H1 (cell line): ENCODE results near the gene PCDH9. TPM values are rescaled to one million over a fixed set of nuclear protein-coding genes. Genes with fewer than 3 reads are reported as not detected.

Experiments used
- CTCF ChIA-PET: fragments of 300-600 bp; sonication (Branson Sonifier 250); formaldehyde crosslinking; loops from one replicate; lab custom pipeline; 2021; ENCODE audit not compliant: partially characterized antibody; lab: Charles Lee
- POLR2A ChIA-PET: fragments of 300-600 bp; sonication (Branson Sonifier 250); formaldehyde crosslinking; loops from one replicate; lab custom pipeline; 2021; ENCODE audit warnings: inconsistent platforms; ENCODE audit not compliant: partially characterized antibody; lab: Charles Lee
- DNase-seq, 2 experiments: peaks; one replicate each; pipeline versions ENCODE4 v3.0.0 to v3.0.0-alpha.2; 2010 to 2022; ENCODE audit warnings: low spot score in 2 of 2, low read depth in 1 of 2, mixed read lengths in 1 of 2
- FAIRE-seq: peaks from 2 replicates; lab custom pipeline; 2011; peaks lifted over from hg19 to GRCh38; lab: Jason Lieb, UNC
- H2AFZ ChIP-seq: 2 replicates; pipeline ENCODE4 v1.8.1; 2012; ENCODE audit warnings: low read length, inconsistent platforms
- H2AK5ac ChIP-seq: 2 replicates; pipeline ENCODE4 v1.6.1; 2013; ENCODE audit warnings: low read depth, low read length
- H2BK120ac ChIP-seq: replicated peaks from 2 replicates; pipeline ENCODE3; 2013; ENCODE audit warnings: low read depth, low read length, inconsistent platforms
- H2BK12ac ChIP-seq: 2 replicates; pipeline ENCODE4 v1.6.1; 2013; ENCODE audit warnings: low read depth, low read length
- H2BK15ac ChIP-seq: 2 replicates; pipeline ENCODE4 v1.6.1; 2013; ENCODE audit warnings: low read length
- H2BK20ac ChIP-seq: 2 replicates; pipeline ENCODE4 v1.6.1; 2013; ENCODE audit warnings: low read length
- H2BK5ac ChIP-seq: 2 replicates; pipeline ENCODE4 v1.6.1; 2013; ENCODE audit warnings: low read depth, low read length
- H3K14ac ChIP-seq: 2 replicates; pipeline ENCODE4 v1.6.1; 2013; ENCODE audit warnings: inconsistent platforms; ENCODE audit not compliant: insufficient read length
- H3K18ac ChIP-seq: 2 replicates; pipeline ENCODE4 v1.6.1; 2013; ENCODE audit warnings: low read length; ENCODE audit errors: extremely low read depth
- H3K23ac ChIP-seq: 2 replicates; pipeline ENCODE4 v1.6.1; 2013; ENCODE audit warnings: inconsistent platforms; ENCODE audit not compliant: insufficient read length
- H3K23me2 ChIP-seq: 2 replicates; pipeline ENCODE4 v1.6.1; 2013; ENCODE audit warnings: low read depth, low read length
- H3K27ac ChIP-seq: 2 replicates; pipeline ENCODE4 v1.6.1; 2011; ENCODE audit warnings: low read depth, low read length, inconsistent platforms
- H3K27me3 ChIP-seq, 4 experiments: replicated peaks in 1 of 4; 1 replicate in 1 of 4; 2 replicates in 3 of 4; pipeline versions ENCODE4 v1.6.1 to v1.8.1; 2011 to 2013; ENCODE audit warnings: low read length in 3 of 4, mild to moderate bottlenecking in 3 of 4, inconsistent platforms in 2 of 4, mixed read lengths in 2 of 4, moderate library complexity in 1 of 4; ENCODE audit not compliant: control insufficient read depth in 3 of 4, insufficient read depth in 3 of 4; ENCODE audit errors: extremely low read depth in 1 of 4
- H3K36me3 ChIP-seq, 4 experiments: 2 replicates each; pipeline versions ENCODE4 v1.6.1 to v1.8.1; 2011 to 2013; ENCODE audit warnings: mild to moderate bottlenecking in 4 of 4, low read length in 3 of 4, moderate library complexity in 2 of 4, control low read depth in 1 of 4, inconsistent platforms in 1 of 4; ENCODE audit not compliant: insufficient read depth in 4 of 4, control insufficient read depth in 2 of 4
- H3K4ac ChIP-seq: replicated peaks from 2 replicates; pipeline ENCODE3; 2013; ENCODE audit warnings: low read length, low read depth, mixed read lengths, inconsistent platforms; ENCODE audit not compliant: insufficient read length
- H3K4me1 ChIP-seq, 4 experiments: replicated peaks in 1 of 4; 1 replicate in 1 of 4; 2 replicates in 3 of 4; pipeline versions ENCODE4 v1.6.1 to v1.8.1; 2011 to 2013; ENCODE audit warnings: low read length in 3 of 4, inconsistent platforms in 2 of 4, mixed read lengths in 1 of 4; ENCODE audit not compliant: insufficient read depth in 4 of 4, control insufficient read depth in 3 of 4
- H3K4me2 ChIP-seq, 2 experiments: 2 replicates each; pipeline versions ENCODE4 v1.6.1 to v1.8.1; 2011 to 2013; ENCODE audit warnings: low read depth in 2 of 2, low read length in 2 of 2, control low read depth in 1 of 2, inconsistent platforms in 1 of 2, mild to moderate bottlenecking in 1 of 2; ENCODE audit not compliant: insufficient read depth in 1 of 2
- H3K4me3 ChIP-seq, 4 experiments: fragments of 200-600, 300-600 bp in 1 of 4; sonication (generic), shearing (Covaris generic), sonication (Bioruptor Twin) in 1 of 4; 2 replicates each; pipeline versions ENCODE4 v1.5.1 to v1.8.1; 2011 to 2016; ENCODE audit warnings: low read length in 4 of 4, low read depth in 3 of 4, control low read depth in 2 of 4, inconsistent platforms in 2 of 4, mild to moderate bottlenecking in 2 of 4, mixed read lengths in 1 of 4, moderate library complexity in 1 of 4; ENCODE audit not compliant: insufficient read depth in 2 of 4; ENCODE audit errors: extremely low read depth in 1 of 4
- H3K56ac ChIP-seq: replicated peaks from 2 replicates; pipeline ENCODE3; 2013; ENCODE audit warnings: low read depth, mild to moderate bottlenecking, mixed read lengths, low read length, inconsistent platforms; ENCODE audit not compliant: insufficient read length
- H3K79me1 ChIP-seq: 2 replicates; pipeline ENCODE4 v1.6.1; 2013; ENCODE audit warnings: low read depth, low read length, control low read depth
- H3K79me2 ChIP-seq, 2 experiments: 2 replicates each; pipeline versions ENCODE4 v1.6.1 to v1.8.1; 2012 to 2013; ENCODE audit warnings: low read length in 2 of 2, mild to moderate bottlenecking in 2 of 2, inconsistent platforms in 1 of 2; ENCODE audit not compliant: insufficient read depth in 2 of 2, control insufficient read depth in 1 of 2
- H3K9ac ChIP-seq, 4 experiments: replicated peaks in 1 of 4; 1 replicate in 1 of 4; 2 replicates in 3 of 4; pipeline versions ENCODE4 v1.6.1 to v1.8.1; 2011 to 2013; ENCODE audit warnings: low read depth in 3 of 4, low read length in 3 of 4, control low read depth in 2 of 4, mild to moderate bottlenecking in 2 of 4, moderate library complexity in 2 of 4, inconsistent platforms in 1 of 4; ENCODE audit errors: extremely low read depth in 1 of 4
- H3K9me3 ChIP-seq, 2 experiments: 2 replicates each; pipeline versions ENCODE4 v1.6.1 to v1.8.1; 2012 to 2013; ENCODE audit warnings: mild to moderate bottlenecking in 2 of 2, moderate library complexity in 2 of 2, control low read depth in 1 of 2, inconsistent platforms in 1 of 2, low read depth in 1 of 2, low read length in 1 of 2, mixed read lengths in 1 of 2; ENCODE audit not compliant: insufficient read depth in 2 of 2
- H4K20me1 ChIP-seq, 2 experiments: replicated peaks in 1 of 2; 2 replicates each; pipeline versions ENCODE3 to v1.8.1; 2011 to 2013; ENCODE audit warnings: inconsistent platforms in 2 of 2, low read length in 2 of 2, mild to moderate bottlenecking in 1 of 2; ENCODE audit not compliant: insufficient read depth in 2 of 2, control insufficient read depth in 1 of 2
- H4K5ac ChIP-seq: 2 replicates; pipeline ENCODE4 v1.6.1; 2013; ENCODE audit warnings: low read length, low read depth, mixed read lengths, inconsistent platforms; ENCODE audit not compliant: insufficient read length
- H4K8ac ChIP-seq: 2 replicates; pipeline ENCODE4 v1.8.0; 2013; ENCODE audit warnings: mild to moderate bottlenecking, moderate library complexity, low read length, inconsistent platforms; ENCODE audit not compliant: insufficient read depth; ENCODE audit errors: extremely low read depth
- H4K91ac ChIP-seq: replicated peaks from 2 replicates; pipeline ENCODE3; 2013; ENCODE audit warnings: low read length, mixed read lengths, inconsistent platforms; ENCODE audit not compliant: insufficient read length
- CBX5 ChIP-seq: fragments of 300-800, 300-1000 bp; sonication (generic); IDR thresholded peaks from 2 replicates; pipeline ENCODE4 v1.7.1; 2016; ENCODE audit warnings: antibody characterized with exemption, low read length, low read depth
- CHD1 ChIP-seq: IDR thresholded peaks from 2 replicates; pipeline ENCODE4 v1.6.1; 2012; ENCODE audit warnings: low read depth, low read length, improper control_type of control experiment
- CHD2 ChIP-seq: IDR thresholded peaks from 2 replicates; pipeline ENCODE4 v1.6.1; 2012; ENCODE audit warnings: low read length, improper control_type of control experiment
- KDM1A ChIP-seq: fragments of 200-600, 300-600 bp; sonication (generic); IDR thresholded peaks from 2 replicates; pipeline ENCODE4 v1.7.1; 2016; ENCODE audit warnings: mild to moderate bottlenecking, low read length, borderline replicate concordance
- KDM4A ChIP-seq: IDR thresholded peaks from one replicate; pipeline ENCODE4 v1.7.1; 2012; ENCODE audit warnings: low read depth, mild to moderate bottlenecking, moderate library complexity, low read length, inconsistent platforms; ENCODE audit not compliant: severe bottlenecking
- KDM5A ChIP-seq: fragments of 200-600 bp; IDR thresholded peaks from 2 replicates; pipeline ENCODE4 v1.7.1; 2012; ENCODE audit warnings: mild to moderate bottlenecking, low read length, inconsistent platforms, mixed read lengths
- PHF8 ChIP-seq: fragments of 200-600 bp; sonication (generic); conservative IDR thresholded peaks from 2 replicates; pipeline ENCODE4 v1.7.1; 2012; ENCODE audit warnings: low read depth, mild to moderate bottlenecking, inconsistent platforms, low read length, moderate library complexity
- POLR2AphosphoS5 ChIP-seq: IDR thresholded peaks from 2 replicates; pipeline ENCODE4 v1.6.1; 2011; ENCODE audit warnings: low read depth, low read length
- POU5F1 ChIP-seq: IDR thresholded peaks from 2 replicates; pipeline ENCODE4 v1.6.1; 2011; ENCODE audit warnings: low read depth, mild to moderate bottlenecking, low read length, moderate library complexity
- RAD21 ChIP-seq, 2 experiments: IDR thresholded peaks in 1 of 2; conservative IDR thresholded peaks in 1 of 2; 2 replicates each; pipeline ENCODE4 v1.6.1; 2011; ENCODE audit warnings: low read depth in 2 of 2, low read length in 2 of 2, improper control_type of control experiment in 1 of 2, inconsistent platforms in 1 of 2, mild to moderate bottlenecking in 1 of 2, moderate library complexity in 1 of 2
- SIRT6 ChIP-seq: IDR thresholded peaks from one replicate; pipeline ENCODE4 v1.7.1; 2012; ENCODE audit warnings: low read length, inconsistent platforms
- TAF1 ChIP-seq: IDR thresholded peaks from 2 replicates; pipeline ENCODE4 v1.6.1; 2011; ENCODE audit warnings: mild to moderate bottlenecking, low read depth, low read length
- whole genome bisulfite sequencing, 2 experiments: shearing (Covaris generic) in 1 of 2; methylation state at CpG; one replicate each; pipeline versions ENCODE4 v1.1.6 to v1.1.7; 2013 to 2015; ENCODE audit warnings: low lambda C conversion rate in 2 of 2, mixed read lengths in 2 of 2, inconsistent platforms in 1 of 2, low coverage in 1 of 2, missing lambda C conversion rate in 1 of 2; ENCODE audit not compliant: insufficient replicate concordance in 2 of 2, insufficient coverage in 1 of 2, insufficient read length in 1 of 2; ENCODE audit errors: extremely low coverage in 1 of 2, missing lambda C conversion rate in 1 of 2; 5-methylcytosine and 5-hydroxymethylcytosine counted together
- polyA plus RNA-seq, 7 experiments: library from polyadenylated mRNA; depleted of rRNA in 3 of 7; stranded (reverse) in 5 of 7; unstranded in 2 of 7; fragments of >200 nt in 5 of 7; fragments of 200-250 nt in 2 of 7; gene quantifications; 1 replicate in 5 of 7; 2 replicates in 1 of 7; 4 replicates in 1 of 7; pipeline versions ENCODE4 v1.2.1 to v1.2.3, GENCODE V29; 2011 to 2013; ENCODE audit warnings: missing spikeins in 2 of 7, mixed read lengths in 2 of 7
- total RNA-seq: library from RNA; stranded (reverse); fragmentation: NEBNext Ultra II Directional; extraction: Animal tissue kit (Norgen Biotek cat#: 25700); gene quantifications from 2 replicates; pipeline ENCODE4 v1.2.1, GENCODE V29; 2021
- TF ChIP-seq, protein P1 (sequence below), 3 experiments: IDR thresholded peaks; 1 replicate in 2 of 3; 2 replicates in 1 of 3; pipeline versions ENCODE4 v1.5.1 to v1.6.1; 2011; ENCODE audit warnings: low read length in 3 of 3, mild to moderate bottlenecking in 3 of 3, inconsistent platforms in 2 of 3, low read depth in 1 of 3, moderate library complexity in 1 of 3; ENCODE audit not compliant: insufficient read depth in 1 of 3; ENCODE audit errors: control extremely low read depth in 1 of 3

PCDH9 gene
- total and polyA plus RNA-seq, 2 of the 8 experiments (the other 6 are each of a cell fraction or from before 2014, with no cell fraction given): 0.12 to 0.60 TPM

DNA sequence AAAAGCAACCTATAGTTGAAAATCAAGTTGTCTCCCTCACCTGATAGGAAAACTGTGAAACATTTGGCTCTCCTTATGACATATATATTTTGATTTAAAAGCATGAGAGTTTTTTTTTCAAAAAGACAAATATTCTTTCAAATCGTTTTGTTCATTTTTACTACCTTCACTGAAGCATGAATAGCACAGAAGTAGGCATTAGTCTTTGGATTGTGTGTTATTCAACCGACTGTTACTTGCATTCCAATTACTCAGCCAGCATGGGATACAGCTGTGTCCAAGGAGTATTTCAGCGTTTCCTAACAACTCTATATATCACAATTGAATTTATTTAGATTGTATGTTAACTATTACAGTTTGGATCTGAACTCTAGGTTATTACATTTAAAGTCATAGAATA is 135.2 kb downstream of the PCDH9 start:
- FAIRE-seq: no peak
- H3K23me2 ChIP-seq: no peaks in the 10 kb centered on the region
- H3K14ac ChIP-seq: no peak overlapping the region
- no peak overlapping the region for H4K5ac ChIP-seq
- POLR2A ChIA-PET: no interaction called here
- no peak for DNase-seq
- H3K4me2 ChIP-seq: no peak overlapping the region
- H3K79me2 ChIP-seq: no peaks in the 10 kb centered on the region
- H4K91ac ChIP-seq: no peak overlapping the region
- H3K56ac ChIP-seq: no peak overlapping the region
- no peak overlapping the region for H3K4ac ChIP-seq
- no peak overlapping the region for H2BK12ac ChIP-seq
- H2AFZ ChIP-seq: no peak overlapping the region
- no peaks in the 10 kb centered on the region for H3K9me3 ChIP-seq
- H4K8ac ChIP-seq: no peak overlapping the region
- no peaks in the 10 kb centered on the region for H3K27me3 ChIP-seq
- CTCF ChIA-PET: no interaction called here
- no peaks in the 10 kb centered on the region for H3K79me1 ChIP-seq
- no peak overlapping the region for H3K4me3 ChIP-seq
- H3K36me3 ChIP-seq: no peaks in the 10 kb centered on the region
- H2BK20ac ChIP-seq: no peak overlapping the region
- H2BK120ac ChIP-seq: no peak overlapping the region
- H4K20me1 ChIP-seq: no peaks in the 10 kb centered on the region
- H3K18ac ChIP-seq: no peak overlapping the region
- no peak overlapping the region for H3K9ac ChIP-seq
- H2AK5ac ChIP-seq: no peak overlapping the region
- no peak overlapping the region for H3K27ac ChIP-seq
- H2BK5ac ChIP-seq: no peak overlapping the region
- no peak overlapping the region for H2BK15ac ChIP-seq
- 88% methylated on average over 3 of the region's 3 CpGs; no CpG with 5 or more reads in 1 of the 2 experiments for WGBS, 2 experiments
- H3K4me1 ChIP-seq: no peaks in the 10 kb centered on the region
- H3K23ac ChIP-seq: no peak overlapping the region
- TF ChIP-seq SIRT6 (no peak), KDM4A (no peak), POU5F1 (no peak), POLR2AphosphoS5 (no peak), TAF1 (no peak), RAD21 (IDR thresholded peaks at IDR 0.05 in 1 of 2, conservative IDR thresholded peaks at IDR 0.05 in 1 of 2; ENCODE audit: low read depth in 2 of 2, low read length in 2 of 2) (no peak), CHD2 (no peak), CHD1 (no peak), KDM5A (no peak), CBX5 (no peak), PHF8 (no peak), KDM1A (no peak)
- TF ChIP-seq, protein P1, sequence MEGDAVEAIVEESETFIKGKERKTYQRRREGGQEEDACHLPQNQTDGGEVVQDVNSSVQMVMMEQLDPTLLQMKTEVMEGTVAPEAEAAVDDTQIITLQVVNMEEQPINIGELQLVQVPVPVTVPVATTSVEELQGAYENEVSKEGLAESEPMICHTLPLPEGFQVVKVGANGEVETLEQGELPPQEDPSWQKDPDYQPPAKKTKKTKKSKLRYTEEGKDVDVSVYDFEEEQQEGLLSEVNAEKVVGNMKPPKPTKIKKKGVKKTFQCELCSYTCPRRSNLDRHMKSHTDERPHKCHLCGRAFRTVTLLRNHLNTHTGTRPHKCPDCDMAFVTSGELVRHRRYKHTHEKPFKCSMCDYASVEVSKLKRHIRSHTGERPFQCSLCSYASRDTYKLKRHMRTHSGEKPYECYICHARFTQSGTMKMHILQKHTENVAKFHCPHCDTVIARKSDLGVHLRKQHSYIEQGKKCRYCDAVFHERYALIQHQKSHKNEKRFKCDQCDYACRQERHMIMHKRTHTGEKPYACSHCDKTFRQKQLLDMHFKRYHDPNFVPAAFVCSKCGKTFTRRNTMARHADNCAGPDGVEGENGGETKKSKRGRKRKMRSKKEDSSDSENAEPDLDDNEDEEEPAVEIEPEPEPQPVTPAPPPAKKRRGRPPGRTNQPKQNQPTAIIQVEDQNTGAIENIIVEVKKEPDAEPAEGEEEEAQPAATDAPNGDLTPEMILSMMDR (IDR thresholded peaks at IDR 0.05; ENCODE audit: control extremely low read depth in 1 of 3, insufficient read depth in 1 of 3, low read depth in 1 of 3, low read length in 3 of 3): no peak
